ENCODE data around the gene SLC6A8.
A peak's percentile ranks its signal among the peaks of the same experiment; 100 is the strongest.
"Not testable (repeated sequence)": the region's sequence is repeated elsewhere in the genome, so short reads cannot be mapped to it uniquely, and the experiment has no call there.

The SLC6A8 gene

DNA sequence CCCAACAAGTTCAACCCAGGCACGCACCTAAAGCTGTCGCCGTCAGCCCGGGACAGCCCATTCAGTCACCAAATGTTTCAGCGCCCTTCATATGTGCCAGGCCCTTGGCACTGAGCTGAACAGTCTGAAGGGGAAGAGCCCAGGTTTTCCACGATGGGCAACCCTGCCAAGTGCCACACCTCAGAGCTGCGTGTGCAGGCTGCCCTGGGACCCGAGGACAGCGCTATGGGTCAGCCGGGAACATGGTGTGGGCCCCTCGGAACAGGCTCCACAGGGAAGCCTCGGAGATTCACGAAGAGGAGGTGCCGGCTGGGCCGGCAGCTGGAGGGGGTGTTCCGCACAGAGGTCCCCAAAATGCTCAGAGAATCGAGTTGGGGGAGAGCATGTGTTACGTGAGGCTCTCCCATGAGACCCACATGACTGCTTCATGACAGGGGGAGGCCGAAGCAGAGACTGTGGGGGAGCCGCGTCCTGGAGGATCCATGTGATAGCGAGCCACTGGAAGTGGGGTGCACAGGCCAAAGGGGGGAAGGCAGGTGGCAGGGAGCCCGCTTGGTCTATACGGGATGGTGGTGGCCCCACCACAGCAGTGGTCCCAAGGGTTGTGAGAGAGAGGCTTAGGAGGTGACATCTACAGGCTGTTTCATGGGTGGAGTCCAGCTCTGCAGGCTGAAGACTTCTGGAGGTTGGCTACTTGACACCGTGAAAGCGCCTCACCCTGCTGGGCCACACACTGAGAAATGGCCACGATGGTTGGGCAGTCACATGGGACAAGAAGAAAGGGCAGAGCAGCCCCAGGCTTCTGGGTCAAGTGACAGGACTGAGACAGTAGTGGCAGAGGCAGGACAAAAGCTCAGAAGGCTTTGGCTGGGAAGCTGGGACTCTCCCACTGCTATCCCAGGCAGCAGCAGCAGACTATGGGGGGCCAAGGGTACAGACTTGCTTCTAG lies 22.3 kb downstream of the SLC6A8 start:
- DNase-seq: no peak

DNA sequence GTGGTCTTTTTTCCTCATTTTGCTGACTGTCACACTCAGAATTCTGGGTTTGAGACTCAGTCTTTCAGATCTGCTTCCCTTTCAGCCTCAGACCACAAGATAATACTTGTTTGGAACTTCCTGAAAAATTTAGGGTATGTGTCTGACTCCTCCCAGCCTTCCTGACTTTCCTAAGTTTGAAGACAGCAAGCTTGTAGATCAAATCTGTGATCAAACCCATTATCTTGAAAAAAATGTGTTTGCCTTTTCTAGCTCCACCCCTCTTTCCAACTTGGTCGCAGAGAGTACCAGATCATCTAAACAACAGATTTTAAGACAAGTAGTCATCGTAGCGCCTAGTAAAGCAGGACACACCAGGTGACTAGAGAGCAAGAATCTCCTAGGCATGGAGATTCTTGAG lies 26.5 kb downstream of the SLC6A8 start:
- no peak for DNase-seq

DNA sequence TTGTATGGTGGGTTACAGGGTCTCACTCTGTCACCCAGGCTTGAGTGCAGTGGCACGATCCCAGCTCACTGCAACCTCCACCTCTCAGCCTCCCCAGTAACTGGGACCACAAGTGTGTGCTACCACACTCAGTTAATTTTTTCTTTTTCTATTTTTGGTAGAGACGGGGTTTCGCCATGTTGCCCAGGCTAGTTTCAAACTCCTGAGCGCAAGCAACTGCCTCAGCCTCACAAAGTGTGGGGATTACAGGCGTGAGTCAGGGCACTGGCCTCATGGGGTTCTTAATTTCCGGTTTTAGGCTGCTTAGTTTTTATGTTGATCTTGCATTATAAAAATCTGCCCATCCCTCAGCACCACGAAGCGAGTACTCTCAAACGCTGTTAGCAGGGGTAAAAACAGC lies 29.7 kb downstream of the SLC6A8 start:
- no peak for DNase-seq

DNA sequence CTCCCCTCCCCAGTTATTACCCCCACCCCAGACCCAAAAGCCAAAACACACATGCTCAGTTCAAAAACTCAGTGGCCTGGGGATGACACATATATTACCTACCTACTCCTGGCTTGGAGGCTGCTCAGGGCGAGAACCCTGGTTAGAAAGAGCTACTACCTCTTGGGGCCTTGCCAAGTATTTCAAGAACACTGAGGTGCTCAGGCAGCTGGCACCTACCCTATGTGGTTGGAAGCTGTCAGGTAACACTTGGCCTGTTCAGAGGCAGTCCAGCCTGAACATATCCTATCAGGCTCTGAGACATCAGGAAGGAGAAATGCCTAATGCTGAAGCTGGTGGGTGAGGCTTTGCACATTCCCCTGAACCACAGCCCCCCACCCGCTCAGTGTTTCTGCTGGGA lies 31.5 kb downstream of the SLC6A8 start:
- no peak for DNase-seq

DNA sequence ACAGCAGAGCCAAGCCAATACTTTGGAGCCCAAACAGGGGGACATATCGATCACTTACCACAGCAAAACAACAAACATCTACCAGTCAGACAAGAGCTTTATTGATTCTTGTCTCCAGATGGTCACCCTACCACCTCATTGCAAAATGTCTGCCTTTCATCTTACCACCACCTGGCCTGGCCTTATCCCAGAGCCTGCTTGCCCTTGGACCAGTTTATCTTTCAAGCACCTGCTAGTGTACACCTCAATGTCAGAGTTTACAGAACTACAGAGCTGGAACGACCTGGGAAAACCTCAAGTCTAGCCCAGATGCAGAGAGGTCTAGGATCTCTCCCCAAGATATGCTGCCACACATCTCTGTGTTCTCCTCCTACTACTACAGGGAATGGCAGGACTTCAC lies 32.0 kb downstream of the SLC6A8 start:
- no peak for DNase-seq

DNA sequence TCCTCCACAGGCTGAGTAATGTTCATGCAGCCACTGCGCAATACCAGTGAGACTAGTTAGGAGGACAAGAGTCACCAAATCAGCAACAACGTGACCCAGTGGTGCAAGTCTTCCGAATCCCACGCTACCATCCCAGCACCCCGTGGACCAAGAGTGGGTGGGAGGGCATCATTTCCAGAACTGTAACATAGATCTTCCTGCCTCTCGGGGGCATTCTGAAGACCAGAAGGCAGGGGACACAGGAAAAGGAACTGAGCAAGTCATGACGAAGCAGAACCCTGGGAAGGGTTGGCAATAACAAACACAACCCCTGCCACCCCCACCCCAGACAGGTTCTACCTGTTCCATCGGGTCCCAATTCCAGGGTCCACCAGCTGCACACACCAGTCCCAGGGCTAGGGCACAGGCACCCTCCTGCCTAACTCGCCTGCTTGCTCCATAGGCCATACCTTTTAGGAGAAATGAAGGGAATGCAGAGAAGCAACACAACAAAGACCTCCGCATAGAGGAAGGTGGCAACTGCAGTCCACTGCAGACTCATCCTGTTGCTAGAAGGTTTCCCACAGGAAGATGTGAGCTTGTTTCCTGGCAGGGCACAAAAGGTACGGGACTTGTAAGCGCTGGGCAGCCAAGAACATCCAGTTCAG lies 35.1 kb downstream of the SLC6A8 start:
- DNase-seq: no peak

DNA sequence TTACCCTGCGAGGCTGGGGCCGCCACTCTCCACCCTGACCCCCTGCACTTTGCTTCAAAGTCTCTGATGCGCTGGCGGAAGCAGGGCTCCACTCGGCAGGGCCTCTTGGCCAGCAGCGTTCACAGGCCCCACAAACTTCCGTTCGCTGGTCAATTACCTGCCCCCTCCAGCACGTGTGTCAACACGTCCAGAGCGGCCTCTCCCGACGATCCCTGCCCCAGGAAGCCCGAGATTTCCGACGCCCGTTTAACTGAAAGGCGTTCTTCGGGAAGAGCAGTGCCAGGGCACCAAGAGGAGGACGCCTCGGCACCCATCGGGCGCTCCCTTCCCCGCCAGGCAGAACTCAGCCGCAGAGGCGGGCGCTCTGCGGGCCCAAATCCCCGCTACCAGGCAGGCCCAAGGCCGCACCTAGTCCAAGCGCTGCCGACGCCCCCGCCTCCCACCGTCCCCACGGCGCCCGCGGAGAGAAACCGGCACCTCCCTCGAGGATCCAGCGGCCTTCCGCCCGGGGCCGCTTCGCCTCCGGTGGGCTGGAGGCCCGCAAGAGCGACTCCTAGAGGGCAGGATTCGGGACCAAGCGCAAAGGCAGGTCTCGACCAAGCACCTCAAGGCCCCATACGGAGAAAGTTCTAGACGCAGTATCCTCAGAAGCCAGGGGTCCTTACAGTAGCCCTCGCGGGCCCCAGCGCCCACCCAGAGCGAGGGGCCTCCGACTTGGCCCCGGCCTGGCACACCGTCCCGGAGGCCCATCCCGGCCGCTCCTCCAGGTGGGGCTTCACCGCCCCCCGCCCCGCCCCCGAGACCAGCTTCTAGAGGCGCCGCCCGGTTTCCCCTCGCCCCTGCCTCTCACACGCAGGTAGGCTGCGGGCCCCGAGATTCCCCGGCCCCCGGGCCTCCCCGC lies 35.9 kb downstream of the SLC6A8 start:
- DNase-seq: no peak

DNA sequence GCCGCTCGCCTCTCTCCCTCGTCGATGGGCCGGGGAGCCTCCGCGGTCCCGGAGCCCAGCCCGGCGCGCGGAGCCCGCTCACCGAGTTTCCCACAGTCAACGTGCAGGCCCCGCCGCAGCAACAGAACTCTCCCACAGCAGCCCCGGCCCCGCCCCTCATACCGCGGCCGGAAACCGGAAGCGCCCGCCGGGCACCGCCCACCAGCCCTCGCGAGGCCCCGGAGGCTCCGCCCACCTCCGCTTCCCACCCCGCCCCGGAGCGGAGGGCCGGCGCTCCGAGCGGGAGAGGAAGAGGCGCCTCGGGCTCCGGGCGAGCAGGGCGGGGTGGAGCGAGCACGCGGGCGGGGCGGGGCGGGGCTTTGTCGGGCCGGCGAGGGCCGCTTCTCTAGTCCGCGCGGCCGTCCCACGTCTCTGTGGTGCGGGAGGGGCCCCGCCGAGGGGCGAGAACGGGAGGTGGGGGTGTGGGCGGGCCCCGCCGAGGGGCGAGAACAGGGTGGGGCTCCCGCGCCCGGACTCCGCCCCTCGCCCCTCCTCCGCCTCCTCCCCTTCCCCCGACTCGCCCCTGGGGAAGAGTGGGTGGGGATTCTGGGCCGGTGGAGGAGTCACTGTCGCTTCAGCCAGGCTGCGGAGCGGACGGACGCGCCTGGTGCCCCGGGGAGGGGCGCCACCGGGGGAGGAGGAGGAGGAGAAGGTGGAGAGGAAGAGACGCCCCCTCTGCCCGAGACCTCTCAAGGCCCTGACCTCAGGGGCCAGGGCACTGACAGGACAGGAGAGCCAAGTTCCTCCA lies 36.7 kb downstream of the SLC6A8 start, which contains the start of the genes ABCD1 and BCAP31:
Gene ABCD1, plus strand, starts transcription at position 605 of the 787 bp plus-strand sequence. CDS start 411 bp downstream, outside the sequence.
Gene BCAP31, minus strand, starts transcription at position 136 of the 787 bp plus-strand sequence. CDS start 1,143 bp downstream, outside the sequence.
- DNase-seq: peak; percentile 92

DNA sequence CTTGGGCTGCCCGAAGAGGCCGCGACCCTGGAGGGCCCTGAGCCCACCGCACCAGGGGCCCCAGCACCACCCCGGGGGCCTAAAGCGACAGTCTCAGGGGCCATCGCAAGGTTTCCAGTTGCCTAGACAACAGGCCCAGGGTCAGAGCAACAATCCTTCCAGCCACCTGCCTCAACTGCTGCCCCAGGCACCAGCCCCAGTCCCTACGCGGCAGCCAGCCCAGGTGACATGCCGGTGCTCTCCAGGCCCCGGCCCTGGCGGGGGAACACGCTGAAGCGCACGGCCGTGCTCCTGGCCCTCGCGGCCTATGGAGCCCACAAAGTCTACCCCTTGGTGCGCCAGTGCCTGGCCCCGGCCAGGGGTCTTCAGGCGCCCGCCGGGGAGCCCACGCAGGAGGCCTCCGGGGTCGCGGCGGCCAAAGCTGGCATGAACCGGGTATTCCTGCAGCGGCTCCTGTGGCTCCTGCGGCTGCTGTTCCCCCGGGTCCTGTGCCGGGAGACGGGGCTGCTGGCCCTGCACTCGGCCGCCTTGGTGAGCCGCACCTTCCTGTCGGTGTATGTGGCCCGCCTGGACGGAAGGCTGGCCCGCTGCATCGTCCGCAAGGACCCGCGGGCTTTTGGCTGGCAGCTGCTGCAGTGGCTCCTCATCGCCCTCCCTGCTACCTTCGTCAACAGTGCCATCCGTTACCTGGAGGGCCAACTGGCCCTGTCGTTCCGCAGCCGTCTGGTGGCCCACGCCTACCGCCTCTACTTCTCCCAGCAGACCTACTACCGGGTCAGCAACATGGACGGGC lies 37.5 kb downstream of the SLC6A8 start:
- no peak for DNase-seq

DNA sequence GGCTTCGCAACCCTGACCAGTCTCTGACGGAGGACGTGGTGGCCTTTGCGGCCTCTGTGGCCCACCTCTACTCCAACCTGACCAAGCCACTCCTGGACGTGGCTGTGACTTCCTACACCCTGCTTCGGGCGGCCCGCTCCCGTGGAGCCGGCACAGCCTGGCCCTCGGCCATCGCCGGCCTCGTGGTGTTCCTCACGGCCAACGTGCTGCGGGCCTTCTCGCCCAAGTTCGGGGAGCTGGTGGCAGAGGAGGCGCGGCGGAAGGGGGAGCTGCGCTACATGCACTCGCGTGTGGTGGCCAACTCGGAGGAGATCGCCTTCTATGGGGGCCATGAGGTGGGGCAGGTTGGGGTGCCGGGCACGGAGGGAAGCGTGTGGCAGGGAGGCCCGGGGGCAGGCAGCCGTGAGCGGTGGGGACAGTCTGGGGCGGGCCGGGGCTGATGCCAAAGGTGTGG lies 38.1 kb downstream of the SLC6A8 start:
- no peak for DNase-seq

DNA sequence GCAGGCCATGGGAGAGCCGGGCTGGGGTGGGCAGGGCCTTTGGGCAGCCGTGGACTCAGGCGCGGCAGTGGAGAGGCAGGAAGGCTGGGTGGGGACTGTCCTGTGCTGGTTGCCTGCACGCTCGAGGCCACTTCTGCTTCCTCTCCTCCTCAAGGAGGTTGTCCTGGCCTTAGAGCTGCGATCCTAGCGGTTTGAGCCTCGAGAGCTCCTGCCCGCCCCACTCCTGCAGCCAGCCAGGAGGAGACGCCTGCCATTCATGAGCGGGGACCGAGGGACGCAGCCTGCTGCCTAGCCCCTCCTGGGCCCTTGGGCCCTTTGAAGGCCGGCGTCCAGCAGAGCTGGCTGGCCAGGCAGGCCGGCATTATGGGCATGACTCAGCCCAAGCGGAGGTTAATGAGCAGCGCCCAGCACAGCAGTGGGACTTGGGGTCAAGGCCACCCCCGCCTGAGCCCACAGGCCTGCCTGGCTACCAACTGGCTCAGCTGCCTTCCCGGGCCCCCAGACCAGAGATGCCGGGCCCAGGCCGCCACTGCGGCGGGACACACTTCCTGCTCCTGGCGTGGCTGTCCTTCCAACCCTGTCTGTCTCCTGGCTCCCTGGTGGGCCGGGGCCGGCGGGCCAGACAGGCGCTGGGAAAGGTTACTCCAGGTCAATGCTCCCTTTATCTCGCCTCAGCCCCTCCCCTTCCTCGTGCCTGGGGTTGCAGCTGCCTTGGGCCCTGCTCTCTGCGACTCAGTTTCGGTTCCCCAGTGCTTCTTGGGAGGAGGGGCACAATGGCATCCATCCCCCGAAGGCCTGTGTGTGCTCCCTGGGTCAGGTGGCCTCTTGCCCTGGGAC lies 38.8 kb downstream of the SLC6A8 start:
- DNase-seq: no peak

DNA sequence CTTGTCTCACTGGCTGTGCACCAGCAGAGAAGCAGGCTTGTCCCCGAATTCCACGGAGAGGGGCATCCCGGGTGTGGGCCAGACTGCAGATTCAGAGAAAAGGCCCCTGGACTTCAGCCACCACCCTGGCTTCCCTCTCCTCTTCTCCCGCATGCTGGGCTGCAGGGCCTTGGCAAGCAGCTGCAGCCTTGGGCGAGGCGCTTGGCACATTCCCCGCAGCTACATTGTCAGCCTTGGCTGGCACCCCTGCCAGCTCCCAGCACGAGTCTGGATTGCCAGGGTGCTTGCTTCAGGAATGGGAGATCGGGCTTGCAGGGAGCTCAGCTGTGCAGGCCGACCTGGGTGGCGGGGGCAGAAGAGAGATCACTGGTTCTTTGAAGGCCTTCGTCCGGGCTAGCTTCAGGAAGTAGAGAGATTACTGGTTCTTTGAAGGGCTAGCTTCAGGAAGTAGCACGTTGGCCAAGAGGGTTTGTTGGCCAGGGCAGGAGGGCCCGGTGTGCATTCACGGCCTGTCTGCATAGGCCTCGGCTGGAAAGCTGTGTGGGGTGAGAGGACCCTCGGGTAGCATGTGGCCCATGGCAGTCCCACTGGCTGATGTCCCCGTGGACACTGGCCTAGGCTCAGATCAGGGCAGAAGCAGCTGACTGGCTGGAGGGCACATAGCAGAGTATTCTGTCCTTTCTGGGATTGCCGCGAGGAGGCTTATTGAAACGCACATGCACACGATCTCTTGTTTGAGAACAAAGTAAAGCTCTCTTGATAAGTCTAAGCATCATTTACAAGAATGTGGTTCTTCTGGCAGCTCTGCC lies 39.6 kb downstream of the SLC6A8 start:
- no peak for DNase-seq

DNA sequence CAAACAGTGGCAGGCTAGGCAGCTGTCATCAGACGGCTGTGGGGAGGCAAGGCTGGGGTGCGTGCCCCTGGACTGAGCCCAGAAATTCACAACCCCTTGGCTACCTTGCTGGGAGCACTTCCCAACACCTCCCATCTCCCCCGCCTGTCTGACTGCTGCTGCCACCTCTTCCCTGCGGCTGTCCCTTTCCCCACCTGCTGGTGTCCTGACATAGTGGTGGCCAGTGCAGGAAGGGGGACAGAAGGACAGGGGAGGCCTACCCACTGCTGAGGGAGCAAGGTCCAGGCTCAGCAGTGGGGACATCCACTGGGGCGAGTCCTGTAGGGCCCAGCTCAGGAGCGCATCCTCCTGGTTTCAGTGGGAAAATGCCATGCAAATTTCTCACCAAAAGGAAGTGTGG lies 40.4 kb downstream of the SLC6A8 start:
- no peak for DNase-seq

DNA sequence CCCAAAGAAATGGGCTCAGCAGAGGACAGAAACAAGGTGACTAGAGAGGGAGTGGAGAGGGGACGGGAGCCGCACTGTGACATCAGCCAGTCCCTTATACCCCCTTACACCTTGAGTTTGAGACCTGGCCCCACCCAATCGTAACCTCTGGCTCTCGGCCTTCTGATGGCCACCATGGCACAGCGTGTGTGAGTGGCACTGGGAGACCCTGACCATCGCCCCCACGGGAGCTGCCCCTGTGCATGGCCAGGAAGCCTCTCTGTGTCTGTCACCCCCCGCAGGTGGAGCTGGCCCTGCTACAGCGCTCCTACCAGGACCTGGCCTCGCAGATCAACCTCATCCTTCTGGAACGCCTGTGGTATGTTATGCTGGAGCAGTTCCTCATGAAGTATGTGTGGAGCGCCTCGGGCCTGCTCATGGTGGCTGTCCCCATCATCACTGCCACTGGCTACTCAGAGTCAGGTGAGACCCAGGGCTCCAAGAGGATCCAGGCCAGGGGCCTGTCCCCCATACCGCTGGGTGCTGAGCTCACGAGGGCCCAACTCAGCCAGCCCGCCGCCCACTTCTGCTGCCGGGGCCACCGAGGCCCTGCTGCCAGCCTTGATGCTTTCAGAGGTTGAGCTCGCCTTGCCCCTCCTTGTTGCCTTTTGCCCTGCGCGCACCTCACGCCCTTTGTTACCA lies 41.4 kb downstream of the SLC6A8 start:
- DNase-seq: no peak

DNA sequence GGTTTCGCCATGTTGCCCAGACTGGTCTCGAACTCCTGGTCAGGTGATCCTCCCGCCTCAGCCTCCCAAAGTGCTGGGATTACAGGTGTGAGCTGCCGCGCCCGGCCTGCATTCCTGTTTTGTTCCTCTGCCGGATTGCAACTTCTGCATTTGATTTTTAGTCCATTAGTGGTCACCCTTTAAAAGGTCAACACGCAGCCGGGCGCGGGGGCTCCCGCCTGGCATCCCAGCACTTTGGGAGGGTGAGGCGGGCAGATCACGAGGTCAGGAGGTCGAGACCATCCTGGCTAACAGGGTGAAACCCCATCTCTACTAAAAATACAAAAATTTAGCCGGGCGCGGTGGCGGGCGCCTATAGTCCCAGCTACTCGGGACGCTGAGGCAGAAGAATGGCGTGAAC lies 42.4 kb downstream of the SLC6A8 start:
- DNase-seq: not testable (repeated sequence)

DNA sequence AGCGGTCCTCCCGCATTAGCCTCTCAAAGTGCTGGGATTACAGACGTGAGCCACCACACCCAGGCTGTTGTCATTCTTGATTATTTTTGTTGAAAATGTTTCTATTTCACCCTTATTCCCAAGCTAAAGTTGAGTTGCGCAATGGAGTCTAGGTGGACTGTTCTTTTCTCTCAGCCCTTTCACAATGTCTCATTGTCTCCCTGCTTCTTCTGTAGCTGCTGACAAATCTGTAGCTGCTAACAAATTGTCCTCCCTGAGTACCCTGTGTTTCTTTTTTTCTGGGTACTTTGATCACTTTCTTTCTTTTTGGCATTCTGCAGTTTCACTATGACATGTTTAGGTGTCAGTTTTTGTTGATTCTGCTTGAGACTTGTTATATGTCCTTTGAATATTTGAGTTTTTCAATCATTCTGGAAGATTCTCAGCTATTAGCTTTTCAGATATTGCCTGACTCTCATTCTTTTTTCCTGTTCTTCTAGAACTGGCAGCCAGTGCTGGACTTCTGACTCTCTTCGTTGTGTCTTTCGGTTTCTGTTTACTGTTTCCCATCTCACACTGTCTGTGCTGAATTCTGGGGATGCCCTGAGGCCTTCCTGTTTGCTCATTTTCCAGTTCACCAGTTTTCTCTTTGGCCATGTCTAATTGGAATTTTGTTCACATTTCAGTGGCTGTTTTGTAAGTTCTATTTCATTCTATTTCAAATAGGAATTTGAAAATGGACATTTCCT lies 43.6 kb downstream of the SLC6A8 start:
- DNase-seq: no peak

DNA sequence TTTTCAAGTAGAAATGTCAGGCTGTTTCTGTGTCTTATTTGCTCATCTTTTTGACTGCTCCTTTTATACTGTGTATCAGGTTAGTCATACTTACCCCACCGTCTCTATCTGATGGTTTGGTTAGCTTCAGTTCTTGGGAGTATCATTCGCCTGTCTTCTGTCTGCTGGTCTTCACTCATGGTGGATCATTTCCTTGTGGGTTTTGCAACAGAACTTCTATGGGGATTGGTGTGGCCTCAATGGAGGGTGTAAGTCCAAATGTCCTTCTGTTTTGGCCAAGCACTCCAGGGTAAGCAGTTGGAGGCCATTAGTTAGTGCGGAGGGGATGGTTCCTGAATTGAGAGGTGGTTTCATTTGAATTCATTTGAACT lies 44.1 kb downstream of the SLC6A8 start:
- no peak for DNase-seq

DNA sequence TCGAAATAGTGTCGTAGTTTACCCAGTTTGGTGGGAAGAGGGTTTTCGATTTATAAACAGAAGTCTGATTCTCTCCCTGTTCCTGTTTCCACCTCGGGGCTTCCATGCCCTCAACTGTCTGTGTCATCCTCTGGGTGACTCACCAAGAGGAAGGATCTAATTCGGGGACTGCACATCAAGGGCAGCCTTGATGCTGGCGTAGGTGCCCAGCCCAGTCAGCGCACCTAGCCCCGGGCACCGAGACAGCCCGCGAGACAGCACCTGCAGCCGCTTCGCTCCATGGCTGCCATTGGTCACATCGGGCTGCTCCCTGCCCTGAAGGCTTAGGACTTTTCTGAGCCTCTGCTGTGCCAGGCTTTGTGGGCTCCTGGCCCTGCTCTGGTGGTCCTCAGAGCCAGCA lies 44.7 kb downstream of the SLC6A8 start:
- DNase-seq: no peak
